Keratinocyte (primary cell): Measurements from ENCODE around the gene EGLN3. TPM values are rescaled to one million over a fixed set of nuclear protein-coding genes. Genes with fewer than 3 reads are reported as not detected.
"Not testable (repeated sequence)": the region's sequence is repeated elsewhere in the genome, so short reads cannot be mapped to it uniquely, and the experiment has no call there.

ENCODE experiments used
- DNase-seq: peaks from one replicate; pipeline ENCODE4 v3.0.0-alpha.2; 2011; ENCODE audit warnings: low read depth, missing footprints, low spot score
- FAIRE-seq: peaks from 2 replicates; lab custom pipeline; 2011; peaks lifted over from hg19 to GRCh38; lab: Jason Lieb, UNC
- H2AFZ ChIP-seq: 2 replicates; pipeline ENCODE4 v1.6.0; 2012; ENCODE audit warnings: low read length, control low read depth, inconsistent platforms; ENCODE audit not compliant: control insufficient read depth
- H3K27ac ChIP-seq: 2 replicates; pipeline ENCODE4 v1.5.1; 2011; ENCODE audit warnings: low read length; ENCODE audit not compliant: control insufficient read depth, insufficient read depth
- H3K27me3 ChIP-seq: 3 replicates; pipeline ENCODE4 v1.6.0; 2011; ENCODE audit warnings: low read length; ENCODE audit not compliant: control insufficient read depth, insufficient read depth; ENCODE audit errors: extremely low read depth
- H3K36me3 ChIP-seq, 2 experiments: 2 replicates in 1 of 2; 3 replicates in 1 of 2; pipeline ENCODE4 v1.5.1; 2011; ENCODE audit warnings: low read length in 2 of 2, mild to moderate bottlenecking in 1 of 2; ENCODE audit not compliant: control insufficient read depth in 2 of 2, insufficient read depth in 2 of 2; ENCODE audit errors: extremely low read depth in 1 of 2
- H3K4me1 ChIP-seq: 3 replicates; pipeline ENCODE4 v1.5.1; 2011; ENCODE audit warnings: low read length; ENCODE audit not compliant: control insufficient read depth, insufficient read depth; ENCODE audit errors: extremely low read depth
- H3K4me2 ChIP-seq: 3 replicates; pipeline ENCODE4 v1.6.0; 2011; ENCODE audit warnings: low read depth, low read length; ENCODE audit not compliant: control insufficient read depth, insufficient read depth; ENCODE audit errors: extremely low read depth
- H3K4me3 ChIP-seq, 3 experiments: fragments of 200-600 bp in 1 of 3; sonication (generic) in 1 of 3; 2 replicates in 2 of 3; 3 replicates in 1 of 3; pipeline ENCODE4 v1.5.1; 2011 to 2016; ENCODE audit warnings: low read length in 3 of 3, mild to moderate bottlenecking in 3 of 3, control low read depth in 2 of 3, inconsistent platforms in 1 of 3, low read depth in 1 of 3, mixed read lengths in 1 of 3, mixed run types in 1 of 3, moderate library complexity in 1 of 3; ENCODE audit not compliant: control insufficient read depth in 2 of 3, insufficient read depth in 2 of 3; ENCODE audit errors: extremely low read depth in 1 of 3
- H3K79me2 ChIP-seq: 2 replicates; pipeline ENCODE4 v1.6.0; 2012; ENCODE audit warnings: low read length; ENCODE audit not compliant: control insufficient read depth, insufficient read depth
- H3K9ac ChIP-seq: 3 replicates; pipeline ENCODE4 v1.6.0; 2011; ENCODE audit warnings: low read length; ENCODE audit not compliant: control insufficient read depth, insufficient read depth; ENCODE audit errors: extremely low read depth
- H3K9me1 ChIP-seq: 3 replicates; pipeline ENCODE4 v1.6.0; 2011; ENCODE audit warnings: low read length; ENCODE audit not compliant: control insufficient read depth, insufficient read depth; ENCODE audit errors: extremely low read depth
- H3K9me3 ChIP-seq: 2 replicates; pipeline ENCODE4 v1.5.1; 2012; ENCODE audit warnings: low read depth, low read length; ENCODE audit not compliant: control insufficient read depth
- H4K20me1 ChIP-seq: 3 replicates; pipeline ENCODE4 v1.6.0; 2011; ENCODE audit warnings: low read length; ENCODE audit not compliant: control insufficient read depth, insufficient read depth; ENCODE audit errors: extremely low read depth
- EZH2 ChIP-seq: IDR thresholded peaks from one replicate; pipeline ENCODE4 v1.6.1; 2012; ENCODE audit warnings: inconsistent platforms, mild to moderate bottlenecking, low read length, moderate library complexity
- dilution Hi-C: fragments of 300-500 bp; cut with MboI; formaldehyde crosslinking; loops from one replicate; pipeline ENCODE4 v1.7.0; 2020; ENCODE audit warnings: low sequenced_read_pairs; ENCODE audit not compliant: extremely low pct_ligation_motif_present
- polyA plus RNA-seq, 5 experiments: library from polyadenylated mRNA; depleted of rRNA in 3 of 5; stranded (reverse) in 3 of 5; stranded (forward) in 1 of 5; unstranded in 1 of 5; fragments of >200 nt; gene quantifications; 1 replicate in 1 of 5; 2 replicates in 3 of 5; 3 replicates in 1 of 5; pipeline versions ENCODE4 v1.2.1 to v1.2.3, GENCODE V29; 2011 to 2012; ENCODE audit warnings: missing spikeins in 2 of 5, low read depth in 1 of 5, low replicate concordance in 1 of 5
- TF ChIP-seq, protein P1 (sequence below), 3 experiments: IDR thresholded peaks in 1 of 3; conservative IDR thresholded peaks in 1 of 3; optimal IDR thresholded peaks in 1 of 3; 2 replicates in 2 of 3; 3 replicates in 1 of 3; pipeline versions ENCODE3 to v1.5.1; 2011; ENCODE audit warnings: low read length in 3 of 3, mild to moderate bottlenecking in 3 of 3, moderate library complexity in 2 of 3, control low read depth in 1 of 3, inconsistent platforms in 1 of 3; ENCODE audit not compliant: insufficient read depth in 2 of 3; ENCODE audit errors: extremely low read depth in 1 of 3

EGLN3 gene
- polyA plus RNA-seq, 1 donor (not counting 4 experiments of a cell fraction or from before 2014, with no cell fraction given): 9.3 TPM

GRCh38 chr14:33928895-33929294, 22.0 kb downstream of the EGLN3 start:
- no peaks in the 10 kb centered on the region for H3K79me2 ChIP-seq
- H2AFZ ChIP-seq: no peak overlapping the region
- H3K27me3 ChIP-seq: no peaks in the 10 kb centered on the region
- H3K36me3 ChIP-seq: no peaks in the 10 kb centered on the region
- no peak for FAIRE-seq
- no peak overlapping the region for H3K4me3 ChIP-seq
- H3K27ac ChIP-seq: no peak overlapping the region
- H3K4me1 ChIP-seq: no peaks in the 10 kb centered on the region
- DNase-seq: no peak
- TF ChIP-seq EZH2: no peak
- TF ChIP-seq, protein P1, sequence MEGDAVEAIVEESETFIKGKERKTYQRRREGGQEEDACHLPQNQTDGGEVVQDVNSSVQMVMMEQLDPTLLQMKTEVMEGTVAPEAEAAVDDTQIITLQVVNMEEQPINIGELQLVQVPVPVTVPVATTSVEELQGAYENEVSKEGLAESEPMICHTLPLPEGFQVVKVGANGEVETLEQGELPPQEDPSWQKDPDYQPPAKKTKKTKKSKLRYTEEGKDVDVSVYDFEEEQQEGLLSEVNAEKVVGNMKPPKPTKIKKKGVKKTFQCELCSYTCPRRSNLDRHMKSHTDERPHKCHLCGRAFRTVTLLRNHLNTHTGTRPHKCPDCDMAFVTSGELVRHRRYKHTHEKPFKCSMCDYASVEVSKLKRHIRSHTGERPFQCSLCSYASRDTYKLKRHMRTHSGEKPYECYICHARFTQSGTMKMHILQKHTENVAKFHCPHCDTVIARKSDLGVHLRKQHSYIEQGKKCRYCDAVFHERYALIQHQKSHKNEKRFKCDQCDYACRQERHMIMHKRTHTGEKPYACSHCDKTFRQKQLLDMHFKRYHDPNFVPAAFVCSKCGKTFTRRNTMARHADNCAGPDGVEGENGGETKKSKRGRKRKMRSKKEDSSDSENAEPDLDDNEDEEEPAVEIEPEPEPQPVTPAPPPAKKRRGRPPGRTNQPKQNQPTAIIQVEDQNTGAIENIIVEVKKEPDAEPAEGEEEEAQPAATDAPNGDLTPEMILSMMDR (optimal IDR thresholded peaks at IDR 0.05 in 1 of 3, IDR thresholded peaks at IDR 0.05 in 1 of 3, conservative IDR thresholded peaks at IDR 0.05 in 1 of 3; ENCODE audit: extremely low read depth in 1 of 3, insufficient read depth in 2 of 3, low read length in 3 of 3): no peak
- H3K9me3 ChIP-seq: no peaks in the 10 kb centered on the region
- no peaks in the 10 kb centered on the region for H4K20me1 ChIP-seq
- H3K9ac ChIP-seq: no peak overlapping the region
- no peaks in the 10 kb centered on the region for H3K9me1 ChIP-seq
- dilution Hi-C loops: no loop called here
- no peak overlapping the region for H3K4me2 ChIP-seq

- Histone ChIP-seq H4K20me1 (no peaks in the 10 kb centered on the region), H3K27ac (no peak overlapping the region), H2AFZ (no peak overlapping the region), H3K36me3 (no peaks in the 10 kb centered on the region), H3K4me3 (no peak overlapping the region), H3K4me1 (no peaks in the 10 kb centered on the region), H3K79me2 (no peaks in the 10 kb centered on the region), H3K9me3 (no peaks in the 10 kb centered on the region), H3K27me3 (no peaks in the 10 kb centered on the region), H3K9ac (no peak overlapping the region), H3K9me1 (no peaks in the 10 kb centered on the region), H3K4me2 (no peak overlapping the region)
- DNase-seq (no peak), FAIRE-seq (no peak)
- dilution Hi-C loops: no loop called here
- TF ChIP-seq EZH2: no peak
- TF ChIP-seq, protein P1 (optimal IDR thresholded peaks at IDR 0.05 in 1 of 3, IDR thresholded peaks at IDR 0.05 in 1 of 3, conservative IDR thresholded peaks at IDR 0.05 in 1 of 3; ENCODE audit: extremely low read depth in 1 of 3, insufficient read depth in 2 of 3, low read length in 3 of 3): no peak
These were observed 22.9 kb downstream of the EGLN3 start for GRCh38 chr14:33927944-33928343.

DNA sequence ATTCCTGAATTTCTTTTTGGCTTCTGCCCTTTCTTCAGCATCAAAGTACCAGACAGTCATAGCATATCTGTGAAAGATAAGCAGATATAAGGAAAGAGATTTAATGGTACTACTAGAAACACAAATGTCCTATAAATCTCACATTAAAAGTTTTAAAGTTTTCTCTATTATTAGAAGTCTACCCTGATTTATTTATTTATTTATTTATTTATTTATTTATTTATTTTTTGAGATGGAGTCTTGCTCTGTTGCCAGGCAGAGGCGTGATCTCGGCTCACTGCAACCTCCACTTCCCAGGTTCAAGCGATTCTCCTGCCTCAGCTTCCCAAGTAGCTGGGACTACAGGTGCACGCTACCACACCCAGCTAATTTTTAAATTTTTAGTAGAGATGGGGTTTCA, 23.9 kb downstream of the EGLN3 start:
- H2AFZ ChIP-seq, H3K27me3 ChIP-seq, H3K9me3 ChIP-seq, H3K36me3 ChIP-seq, H3K9ac ChIP-seq, H3K79me2 ChIP-seq, H3K4me3 ChIP-seq, dilution Hi-C loops, DNase-seq, FAIRE-seq, H3K4me1 ChIP-seq, H3K27ac ChIP-seq, H3K9me1 ChIP-seq, H3K4me2 ChIP-seq, H4K20me1 ChIP-seq: not testable (repeated sequence)
